Endothelial cell of umbilical vein (primary cell): ENCODE results near the gene UBR7.
"Not testable (repeated sequence)": the region's sequence is repeated elsewhere in the genome, so short reads cannot be mapped to it uniquely, and the experiment has no call there.

Source experiments
- CTCF ChIP-seq, 2 donors: IDR thresholded peaks; 1 replicate in 1 of 2; 2 replicates in 1 of 2; pipeline ENCODE4 v1.5.1; 2011; ENCODE audit warnings: low read length in 2 of 2, mild to moderate bottlenecking in 2 of 2, moderate library complexity in 2 of 2, control low read depth in 1 of 2, inconsistent platforms in 1 of 2, low read depth in 1 of 2; ENCODE audit not compliant: insufficient read depth in 1 of 2; ENCODE audit errors: extremely low read depth in 1 of 2
- MAX ChIP-seq: IDR thresholded peaks from 2 replicates; pipeline ENCODE4 v1.6.1; 2011; ENCODE audit not compliant: insufficient read depth, insufficient read length
- MYC ChIP-seq: IDR thresholded peaks from one replicate; pipeline ENCODE4 v1.6.1; 2011; ENCODE audit warnings: mild to moderate bottlenecking, low read depth, low read length
- POLR2A ChIP-seq: IDR thresholded peaks from 2 replicates; pipeline ENCODE4 v1.6.1; 2012; ENCODE audit warnings: low read depth, mild to moderate bottlenecking, control low read depth, low read length
- POLR2AphosphoS5 ChIP-seq: IDR thresholded peaks from 2 replicates; pipeline ENCODE4 v1.6.1; 2012; ENCODE audit warnings: low read depth, mild to moderate bottlenecking, control low read depth, low read length, moderate library complexity; ENCODE audit not compliant: insufficient read depth

GRCh38 chr14:93168610-93169009 is 38.4 kb upstream of the UBR7 start:
- not testable (repeated sequence) for TF ChIP-seq POLR2AphosphoS5; CTCF (IDR thresholded peaks at IDR 0.05; ENCODE audit: extremely low read depth in 1 of 2, insufficient read depth in 1 of 2, low read depth in 1 of 2, low read length in 2 of 2); POLR2A; MYC; MAX
